ENCODE results near the gene EXOC4.

GRCh38 chr7:133977409-133978274 lies 724.8 kb downstream of the EXOC4 start:
- TF ChIP-seq, protein P1, sequence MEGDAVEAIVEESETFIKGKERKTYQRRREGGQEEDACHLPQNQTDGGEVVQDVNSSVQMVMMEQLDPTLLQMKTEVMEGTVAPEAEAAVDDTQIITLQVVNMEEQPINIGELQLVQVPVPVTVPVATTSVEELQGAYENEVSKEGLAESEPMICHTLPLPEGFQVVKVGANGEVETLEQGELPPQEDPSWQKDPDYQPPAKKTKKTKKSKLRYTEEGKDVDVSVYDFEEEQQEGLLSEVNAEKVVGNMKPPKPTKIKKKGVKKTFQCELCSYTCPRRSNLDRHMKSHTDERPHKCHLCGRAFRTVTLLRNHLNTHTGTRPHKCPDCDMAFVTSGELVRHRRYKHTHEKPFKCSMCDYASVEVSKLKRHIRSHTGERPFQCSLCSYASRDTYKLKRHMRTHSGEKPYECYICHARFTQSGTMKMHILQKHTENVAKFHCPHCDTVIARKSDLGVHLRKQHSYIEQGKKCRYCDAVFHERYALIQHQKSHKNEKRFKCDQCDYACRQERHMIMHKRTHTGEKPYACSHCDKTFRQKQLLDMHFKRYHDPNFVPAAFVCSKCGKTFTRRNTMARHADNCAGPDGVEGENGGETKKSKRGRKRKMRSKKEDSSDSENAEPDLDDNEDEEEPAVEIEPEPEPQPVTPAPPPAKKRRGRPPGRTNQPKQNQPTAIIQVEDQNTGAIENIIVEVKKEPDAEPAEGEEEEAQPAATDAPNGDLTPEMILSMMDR (IDR thresholded peaks at IDR 0.05; ENCODE audit: low read length), result no peak
- no peak for TF ChIP-seq EZH2 (IDR thresholded peaks at IDR 0.05; ENCODE audit: borderline replicate concordance, low read length)

Measured in OCI-LY1 (cell line).